GM15510 (cell line): ENCODE results near the gene CAMK2N1.

Experiments used
- POLR2A ChIP-seq: IDR thresholded peaks from 3 replicates; pipeline ENCODE4 v1.6.1; 2011; ENCODE audit warnings: borderline replicate concordance; ENCODE audit not compliant: insufficient read length; ENCODE audit errors: extremely low read depth

Gene CAMK2N1

DNA sequence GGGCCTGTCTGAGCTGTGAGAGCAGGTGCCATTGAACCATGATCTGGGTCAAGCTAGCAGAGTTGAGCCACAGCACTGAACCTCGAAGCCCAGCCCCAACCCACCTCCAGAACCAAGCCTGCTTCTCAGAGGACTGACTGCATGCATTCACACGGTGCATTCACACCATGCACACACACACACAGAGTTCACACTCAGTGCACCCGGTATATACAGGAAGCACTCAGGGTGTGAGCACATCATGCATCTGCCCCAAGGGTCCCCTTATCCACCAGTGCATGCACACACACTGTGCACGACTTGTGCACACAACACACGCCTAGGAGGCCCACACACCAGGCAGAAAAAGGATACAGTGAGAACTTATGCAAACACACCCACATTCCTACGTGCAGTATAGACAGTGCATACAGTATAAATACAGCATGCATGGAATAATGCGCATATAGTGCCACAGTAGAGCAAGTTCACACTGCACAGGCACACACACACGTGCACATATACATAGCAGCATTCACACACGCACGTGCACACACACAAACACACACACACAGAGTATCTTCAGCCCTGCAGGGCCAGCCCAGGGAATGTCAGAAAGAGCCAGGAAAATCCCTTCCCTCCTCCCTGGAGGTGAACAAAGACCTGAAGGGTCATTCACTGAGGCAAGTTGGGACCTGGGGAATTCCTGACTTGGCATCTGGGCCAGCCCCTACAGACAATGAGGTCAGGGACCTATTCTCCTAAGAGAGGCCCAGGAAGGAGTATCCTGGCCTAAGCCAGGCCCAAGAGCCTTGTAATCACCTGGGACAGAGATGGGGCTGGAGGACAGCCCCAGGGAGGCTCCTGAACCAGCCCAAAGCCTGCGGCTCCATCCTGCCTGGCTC lies 42.1 kb downstream of the CAMK2N1 start:
- no peak for TF ChIP-seq POLR2A

DNA sequence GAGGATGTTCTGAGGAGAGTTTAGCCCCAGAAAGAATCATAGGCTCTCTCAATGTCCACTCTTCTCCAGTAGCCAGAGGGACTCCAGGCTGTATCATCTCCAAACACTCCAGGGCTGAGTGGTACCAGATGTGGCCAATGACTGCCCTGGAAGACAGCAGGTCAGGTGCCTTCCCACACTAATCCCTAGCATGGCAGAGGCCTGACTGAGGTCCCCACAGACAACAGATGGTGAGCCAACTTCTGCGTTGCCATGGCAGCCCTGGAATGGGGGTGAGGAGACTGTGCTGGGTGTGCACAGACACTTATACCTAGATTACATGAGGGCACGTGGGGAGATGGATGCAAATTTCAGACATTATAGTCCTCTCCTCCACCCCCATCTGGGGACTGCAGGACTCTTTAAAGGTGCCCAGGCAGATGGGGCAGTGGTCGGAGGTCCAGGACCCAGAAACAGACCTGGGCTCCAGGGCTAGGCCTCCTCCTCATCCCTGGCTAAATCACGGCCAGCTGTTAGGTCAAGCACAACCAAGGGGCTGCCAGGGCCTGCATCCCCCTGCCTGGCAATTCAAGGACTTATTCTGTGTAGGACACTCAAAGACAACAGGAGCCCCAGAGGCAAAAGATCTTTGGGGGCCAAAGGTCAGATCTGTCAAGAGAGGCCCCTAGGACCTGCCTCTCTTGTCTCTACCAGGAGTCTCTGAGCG lies 42.9 kb downstream of the CAMK2N1 start:
- TF ChIP-seq POLR2A = no peak

DNA sequence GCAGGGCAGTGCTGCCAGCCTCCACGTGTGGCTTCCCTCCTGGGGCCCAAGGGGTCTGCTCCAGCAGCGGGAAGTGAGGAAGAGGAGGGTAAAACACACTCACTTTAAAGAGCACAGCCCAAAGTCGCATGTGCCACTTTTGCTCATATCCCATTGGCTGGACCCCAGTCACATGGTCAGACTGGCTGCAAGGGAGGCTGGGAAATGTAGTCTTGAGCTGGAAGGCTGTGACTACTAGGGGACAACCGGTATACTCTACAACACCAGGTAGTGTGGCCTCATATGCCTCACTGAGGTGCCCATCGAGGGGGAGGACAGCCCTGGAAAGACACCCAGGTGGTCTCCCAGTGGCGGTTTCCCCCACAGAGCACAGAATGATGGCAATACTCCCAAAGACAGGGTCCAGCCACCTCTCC lies 45.2 kb downstream of the CAMK2N1 start:
- no peak for TF ChIP-seq POLR2A

DNA sequence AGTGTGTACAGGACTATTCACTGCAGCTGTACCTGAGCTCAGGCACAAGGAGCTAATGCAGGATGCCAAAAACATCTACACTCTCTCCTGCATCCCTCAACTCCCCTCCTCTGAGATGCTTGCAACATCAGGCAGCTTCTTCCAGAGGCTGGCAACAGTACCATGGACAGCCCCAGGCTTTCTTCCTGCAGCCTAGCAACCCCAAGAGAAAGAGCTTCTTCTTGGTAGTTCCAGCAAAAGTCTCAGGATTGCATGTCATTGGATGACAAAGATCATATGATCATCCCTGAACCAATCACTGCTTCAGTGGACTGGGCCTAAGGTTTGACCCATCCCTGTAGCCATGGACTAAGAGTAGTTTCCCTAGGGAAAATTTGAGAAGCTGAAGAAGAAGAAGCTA lies 46.7 kb downstream of the CAMK2N1 start:
- TF ChIP-seq POLR2A = no peak

DNA sequence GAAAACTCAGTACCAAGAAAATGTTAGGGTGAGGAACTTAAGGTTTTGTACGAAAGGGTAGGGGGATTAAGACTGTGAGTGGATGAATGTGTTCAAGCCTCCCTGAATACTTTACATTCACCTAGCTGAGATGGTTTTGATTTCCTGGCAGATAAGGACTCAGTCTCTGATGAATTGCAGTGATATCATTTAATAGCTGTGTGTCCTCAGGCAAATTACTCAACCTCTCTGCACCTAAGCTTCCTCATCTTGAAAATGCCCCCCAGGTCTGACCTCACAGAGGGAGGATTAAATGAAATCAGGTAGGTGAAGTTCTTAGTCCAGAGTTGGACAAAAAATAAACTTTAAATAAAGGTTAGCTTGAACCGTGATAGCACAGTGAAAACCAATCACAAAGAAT lies 48.4 kb downstream of the CAMK2N1 start:
- TF ChIP-seq POLR2A = no peak

DNA sequence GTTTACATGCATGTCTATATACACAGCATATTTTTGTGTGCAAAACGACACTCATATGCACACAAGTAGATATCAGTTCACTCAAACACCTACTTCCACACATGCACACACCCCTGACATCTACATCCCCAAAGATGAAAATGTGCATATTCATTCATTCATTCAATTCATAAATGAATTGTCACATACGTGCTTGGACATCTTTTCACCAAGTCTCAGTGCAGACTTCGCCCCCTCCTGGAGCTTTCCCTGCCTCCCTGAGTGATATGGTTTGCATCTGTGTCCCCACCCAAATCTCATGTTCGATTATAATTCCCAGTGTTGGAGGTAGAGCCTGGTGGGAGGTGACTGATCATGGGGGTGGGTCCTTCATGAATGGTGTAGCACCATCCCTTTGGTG lies 53.1 kb downstream of the CAMK2N1 start:
- TF ChIP-seq POLR2A = no peak
